Mesenchymal stem cell (in vitro differentiated cells and primary cell): ENCODE data around the gene KASH5.

Source experiments
- DNase-seq: peaks from one replicate; pipeline ENCODE4 v3.0.0-alpha.2; 2013
- H2AFZ ChIP-seq: one replicate; pipeline ENCODE4 v1.6.1; 2013; ENCODE audit warnings: low read depth, mild to moderate bottlenecking, control low read depth, inconsistent platforms, low read length, moderate library complexity
- H2AK5ac ChIP-seq: 2 replicates; pipeline ENCODE4 v1.6.1; 2013; ENCODE audit warnings: low read length, moderate library complexity, mild to moderate bottlenecking, inconsistent platforms; ENCODE audit not compliant: severe bottlenecking
- H2BK120ac ChIP-seq: one replicate; pipeline ENCODE4 v1.6.1; 2013; ENCODE audit warnings: low read depth, mild to moderate bottlenecking, inconsistent platforms, low read length, moderate library complexity
- H2BK12ac ChIP-seq, 2 experiments: one replicate each; pipeline ENCODE4 v1.6.1; 2013; ENCODE audit warnings: inconsistent platforms in 2 of 2, low read length in 2 of 2, mild to moderate bottlenecking in 2 of 2, moderate library complexity in 2 of 2, control low read depth in 1 of 2
- H2BK15ac ChIP-seq: one replicate; pipeline ENCODE4 v1.6.1; 2013; ENCODE audit warnings: mild to moderate bottlenecking, low read depth, inconsistent platforms; ENCODE audit not compliant: poor library complexity, severe bottlenecking
- H2BK5ac ChIP-seq: 2 replicates; pipeline ENCODE4 v1.6.1; 2013; ENCODE audit warnings: low read depth, mild to moderate bottlenecking, low read length, control low read depth, inconsistent platforms; ENCODE audit not compliant: poor library complexity, severe bottlenecking
- H3K14ac ChIP-seq, 2 experiments: one replicate each; pipeline ENCODE4 v1.6.1; 2013; ENCODE audit warnings: inconsistent platforms in 2 of 2, low read length in 2 of 2, control low read depth in 1 of 2, mild to moderate bottlenecking in 1 of 2, moderate library complexity in 1 of 2
- H3K18ac ChIP-seq, 2 experiments: one replicate each; pipeline ENCODE4 v1.6.1; 2013; ENCODE audit warnings: inconsistent platforms in 2 of 2, low read length in 2 of 2, control low read depth in 1 of 2, low read depth in 1 of 2, mild to moderate bottlenecking in 1 of 2
- H3K23ac ChIP-seq, 2 experiments: one replicate each; pipeline ENCODE4 v1.6.1; 2013; ENCODE audit warnings: inconsistent platforms in 2 of 2, low read length in 2 of 2, mild to moderate bottlenecking in 2 of 2, moderate library complexity in 2 of 2, control low read depth in 1 of 2
- H3K27ac ChIP-seq: 2 replicates; pipeline ENCODE4 v1.5.1; 2013; ENCODE audit warnings: mild to moderate bottlenecking, moderate library complexity, low read length, control low read depth, inconsistent platforms; ENCODE audit not compliant: poor library complexity, severe bottlenecking
- H3K27me3 ChIP-seq, 2 experiments: 2 replicates each; pipeline versions ENCODE4 v1.6.1 to v1.7.0; 2013; ENCODE audit warnings: low read length in 2 of 2, mild to moderate bottlenecking in 2 of 2, moderate library complexity in 2 of 2, control low read depth in 1 of 2, inconsistent platforms in 1 of 2; ENCODE audit not compliant: control insufficient read depth in 1 of 2, insufficient read depth in 1 of 2
- H3K36me3 ChIP-seq, 2 experiments: 2 replicates each; pipeline versions ENCODE4 v1.6.1 to v1.7.0; 2013; ENCODE audit warnings: low read length in 2 of 2, control low read depth in 1 of 2, inconsistent platforms in 1 of 2, low read depth in 1 of 2, mild to moderate bottlenecking in 1 of 2; ENCODE audit not compliant: insufficient read depth in 2 of 2, control insufficient read depth in 1 of 2
- H3K4ac ChIP-seq, 2 experiments: one replicate each; pipeline ENCODE4 v1.6.1; 2013; ENCODE audit warnings: inconsistent platforms in 2 of 2, low read length in 2 of 2, mild to moderate bottlenecking in 2 of 2, moderate library complexity in 2 of 2, control low read depth in 1 of 2, low read depth in 1 of 2
- H3K4me1 ChIP-seq: 2 replicates; pipeline ENCODE4 v1.6.1; 2013; ENCODE audit warnings: low read depth, low read length, control low read depth; ENCODE audit not compliant: control insufficient read depth, insufficient read depth
- H3K4me2 ChIP-seq: 2 replicates; pipeline ENCODE4 v1.6.1; 2013; ENCODE audit warnings: low read length, mild to moderate bottlenecking, inconsistent platforms; ENCODE audit not compliant: poor library complexity, severe bottlenecking
- H3K4me3 ChIP-seq, 2 experiments: 2 replicates each; pipeline versions ENCODE4 v1.5.1 to v1.7.0; 2013; ENCODE audit warnings: low read length in 2 of 2, mild to moderate bottlenecking in 2 of 2, control low read depth in 1 of 2, low read depth in 1 of 2; ENCODE audit not compliant: insufficient read depth in 1 of 2
- H3K79me1 ChIP-seq: replicated peaks from 2 replicates; pipeline ENCODE4 v1.6.1; 2013; ENCODE audit warnings: mild to moderate bottlenecking, control low read depth, low read length, inconsistent platforms; ENCODE audit not compliant: poor library complexity, severe bottlenecking
- H3K9ac ChIP-seq: 2 replicates; pipeline ENCODE4 v1.7.0; 2013; ENCODE audit warnings: mild to moderate bottlenecking, low read length, moderate library complexity
- H3K9me3 ChIP-seq: 2 replicates; pipeline ENCODE4 v1.7.0; 2013; ENCODE audit warnings: mild to moderate bottlenecking, low read length; ENCODE audit not compliant: control insufficient read depth
- H4K8ac ChIP-seq: one replicate; pipeline ENCODE4 v1.6.1; 2013; ENCODE audit warnings: inconsistent platforms, mild to moderate bottlenecking, low read length, moderate library complexity
- H4K91ac ChIP-seq: one replicate; pipeline ENCODE4 v1.6.1; 2013; ENCODE audit warnings: mild to moderate bottlenecking, low read length, inconsistent platforms
- WGBS: methylation state at CpG from one replicate; pipeline ENCODE4 v1.1.7; 2013; ENCODE audit warnings: mixed read lengths; 5-methylcytosine and 5-hydroxymethylcytosine counted together

KASH5 gene

DNA sequence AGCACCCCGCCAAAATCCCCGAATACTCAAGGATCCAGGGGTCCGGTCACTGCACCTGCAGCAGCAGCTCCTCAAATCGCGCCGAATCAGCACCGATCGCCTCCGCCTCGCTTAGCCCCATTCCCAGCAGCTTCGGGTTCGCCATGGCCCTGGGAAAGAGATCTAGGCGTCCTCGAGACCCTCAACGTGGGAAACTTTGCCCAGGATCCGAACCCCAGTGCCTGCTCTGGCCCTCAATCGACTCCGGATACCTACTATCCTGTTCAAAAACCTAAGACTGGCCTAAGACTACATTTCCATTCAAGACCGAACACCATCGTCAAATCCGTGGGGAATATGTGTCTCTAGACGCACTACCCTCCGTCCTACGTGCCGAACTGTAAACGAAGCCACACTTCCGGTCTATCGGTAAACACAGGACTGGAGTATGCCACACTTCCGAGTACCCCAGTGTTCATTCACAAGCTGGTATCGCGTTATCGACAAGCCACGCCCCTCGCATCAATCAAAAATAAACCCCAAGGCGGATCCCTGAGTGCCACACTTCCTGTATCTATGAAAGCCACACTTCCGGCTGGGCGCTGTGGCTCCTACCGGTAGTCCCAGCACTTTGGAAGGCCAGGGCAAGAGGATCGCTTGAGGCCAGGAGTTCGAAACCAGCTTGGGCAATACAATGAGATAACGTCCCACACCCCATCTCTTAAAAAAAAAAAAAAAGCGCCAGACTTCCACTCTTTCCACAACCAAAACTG lies 63.6 kb downstream of the KASH5 start, which contains the start of gene PIH1D1:
PIH1D1 (minus strand) TSS at position 385 of the 752 bp plus-strand sequence; CDS start at position 145, 240 bp downstream.
- H3K18ac ChIP-seq = peak within 1 kb of the TSS; percentile 28 to 34

GRCh38 chr19:49453013-49453756 lies 65.1 kb downstream of the KASH5 start, which contains the start of gene ALDH16A1:
TSS of gene ALDH16A1 (plus strand) at chr19:49453225. CDS start at chr19:49453332, 107 bp downstream.
- Histone ChIP-seq H3K27ac (peak within 1 kb of the TSS; percentile 95), H2BK12ac (no peak within 1 kb of the TSS), H3K14ac (no peak within 1 kb of the TSS), H3K79me1 (peaks cover 33% of the 10 kb centered on the region), H2BK5ac (peak within 1 kb of the TSS; percentile 74), H3K18ac (peak within 1 kb of the TSS; percentile 76 to 84), H3K27me3 (no peaks in the 10 kb centered on the region), H2BK120ac (no peak within 1 kb of the TSS), H3K4ac (peak within 1 kb of the TSS; percentile 85 to 90), H3K23ac (no peak within 1 kb of the TSS), H3K4me2 (peak within 1 kb of the TSS; percentile 67), H3K36me3 (peaks cover 9 to 19% of the 10 kb centered on the region in 2 experiments), H3K9ac (peak within 1 kb of the TSS; percentile 98), H2AK5ac (peak within 1 kb of the TSS; percentile 54), H3K4me3 (peak within 1 kb of the TSS; percentile 59 to 90), H2AFZ (peak within 1 kb of the TSS; percentile 16), H3K4me1 (peaks cover 8% of the 10 kb centered on the region), H4K91ac (peak within 1 kb of the TSS; percentile 79), H4K8ac (peak within 1 kb of the TSS; percentile 95), H3K9me3 (no peaks in the 10 kb centered on the region), H2BK15ac (no peak within 1 kb of the TSS)
- peak; percentile 99 for DNase-seq
- WGBS = under 1% methylated on average over 66 of the region's 66 CpGs

More for the DNA sequence above, 63.6 kb downstream of the KASH5 start, which contains the start of gene PIH1D1:
- Histone ChIP-seq H2BK15ac (no peak within 1 kb of the TSS), H3K4ac (peak within 1 kb of the TSS in 1 of 2 experiments; percentile 6), H2BK12ac (no peak within 1 kb of the TSS), H2BK5ac (no peak within 1 kb of the TSS), H3K4me3 (peak within 1 kb of the TSS; percentile 86 to 90), H3K27me3 (no peaks in the 10 kb centered on the region), H3K23ac (no peak within 1 kb of the TSS), H2BK120ac (no peak within 1 kb of the TSS), H2AFZ (no peak within 1 kb of the TSS), H3K79me1 (peaks cover 35% of the 10 kb centered on the region), H2AK5ac (peak within 1 kb of the TSS; percentile 5), H3K9ac (peak within 1 kb of the TSS; percentile 98), H4K91ac (peak within 1 kb of the TSS; percentile 5), H3K9me3 (no peaks in the 10 kb centered on the region), H4K8ac (peak within 1 kb of the TSS; percentile 1), H3K27ac (peak within 1 kb of the TSS; percentile 84), H3K4me1 (peaks cover 9% of the 10 kb centered on the region), H3K36me3 (peaks cover 11 to 35% of the 10 kb centered on the region in 2 experiments), H3K14ac (no peak within 1 kb of the TSS), H3K4me2 (peak within 1 kb of the TSS; percentile 73)
- DNase-seq = peak; percentile 100
- under 1% methylated on average over 42 of the region's 42 CpGs for WGBS

DNA sequence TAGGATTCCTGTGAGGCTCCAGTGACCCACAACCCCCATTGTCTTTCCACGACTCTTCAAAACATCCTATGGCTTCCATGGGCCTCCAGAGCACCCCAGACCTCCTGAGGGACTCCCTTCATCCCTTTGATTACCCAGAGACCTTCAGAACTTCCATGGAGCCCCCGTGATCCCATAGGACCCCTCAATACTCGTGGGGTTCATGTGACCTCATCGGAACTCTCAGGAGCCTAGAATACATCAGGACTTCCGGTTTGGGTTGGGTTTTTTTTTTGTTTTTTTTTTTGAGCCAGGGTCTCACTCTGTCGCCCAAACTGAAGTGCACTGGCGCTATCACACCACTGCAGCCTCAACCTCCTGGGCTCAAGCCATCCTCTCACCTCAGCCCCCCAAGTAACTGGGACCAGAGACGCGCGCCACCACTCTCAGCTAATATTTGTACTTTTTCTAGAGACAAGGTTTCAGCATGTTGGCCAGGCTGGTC lies 65.8 kb downstream of the KASH5 start:
- Histone ChIP-seq H2BK5ac (peak overlapping the region; percentile 74), H4K91ac (no peak overlapping the region), H3K79me1 (peaks cover 32% of the 10 kb centered on the region), H3K4me1 (peaks cover 9% of the 10 kb centered on the region), H3K9ac (peak overlapping the region; percentile 98), H3K14ac (no peak overlapping the region), H4K8ac (peak overlapping the region; percentile 95), H3K4ac (peak overlapping the region; percentile 85 to 90), H2BK12ac (no peak overlapping the region), H2AK5ac (peak overlapping the region; percentile 54), H2BK15ac (no peak overlapping the region), H3K36me3 (peaks cover 6 to 13% of the 10 kb centered on the region in 2 experiments), H3K27ac (peak overlapping the region; percentile 95), H2AFZ (no peak overlapping the region), H2BK120ac (no peak overlapping the region), H3K23ac (no peak overlapping the region), H3K18ac (peak overlapping the region in 1 of 2 experiments; percentile 76), H3K27me3 (no peaks in the 10 kb centered on the region), H3K9me3 (no peaks in the 10 kb centered on the region), H3K4me2 (peak overlapping the region; percentile 67), H3K4me3 (peak overlapping the region; percentile 58 to 90)
- DNase-seq = no peak
- 60% methylated on average over 7 of the region's 10 CpGs for WGBS
